Adrenal gland (tissue), 5 donors: ENCODE results near the gene TPCN1.

ENCODE experiments used
- CTCF ChIP-seq, 6 experiments: fragments of 450-650 bp in 4 of 6; fragments of 200-600 bp in 2 of 6; sonication (generic) in 1 of 6; IDR thresholded peaks; 1 replicate in 5 of 6; 2 replicates in 1 of 6; pipeline versions ENCODE4 v1.5.1 to v1.8.0; 2016 to 2021; ENCODE audit warnings: antibody characterized with exemption in 6 of 6, mild to moderate bottlenecking in 2 of 6, moderate library complexity in 1 of 6
- POLR2A ChIP-seq, 2 donors: fragments of 450-650 bp; IDR thresholded peaks; one replicate each; pipeline ENCODE4 v1.6.1; 2017; ENCODE audit warnings: antibody characterized with exemption in 2 of 2, mild to moderate bottlenecking in 2 of 2, moderate library complexity in 1 of 2
- donor health status: DM: no; HTN: no; CAD: no.

- TF ChIP-seq CTCF (IDR thresholded peaks at IDR 0.05) (no peak), POLR2A (IDR thresholded peaks at IDR 0.05) (no peak)
Measured at GRCh38 chr12:113195598-113195997, 25.7 kb upstream of the TPCN1 start.
